Measurements from ENCODE around the gene RCOR1. TPM values are rescaled to one million over a fixed set of nuclear protein-coding genes. Genes with fewer than 3 reads are reported as not detected.
A peak's percentile ranks its signal among the peaks of the same experiment; 100 is the strongest.

Gene RCOR1
- total RNA-seq, 1 experiment from 2014 or later = 25.4 TPM

DNA sequence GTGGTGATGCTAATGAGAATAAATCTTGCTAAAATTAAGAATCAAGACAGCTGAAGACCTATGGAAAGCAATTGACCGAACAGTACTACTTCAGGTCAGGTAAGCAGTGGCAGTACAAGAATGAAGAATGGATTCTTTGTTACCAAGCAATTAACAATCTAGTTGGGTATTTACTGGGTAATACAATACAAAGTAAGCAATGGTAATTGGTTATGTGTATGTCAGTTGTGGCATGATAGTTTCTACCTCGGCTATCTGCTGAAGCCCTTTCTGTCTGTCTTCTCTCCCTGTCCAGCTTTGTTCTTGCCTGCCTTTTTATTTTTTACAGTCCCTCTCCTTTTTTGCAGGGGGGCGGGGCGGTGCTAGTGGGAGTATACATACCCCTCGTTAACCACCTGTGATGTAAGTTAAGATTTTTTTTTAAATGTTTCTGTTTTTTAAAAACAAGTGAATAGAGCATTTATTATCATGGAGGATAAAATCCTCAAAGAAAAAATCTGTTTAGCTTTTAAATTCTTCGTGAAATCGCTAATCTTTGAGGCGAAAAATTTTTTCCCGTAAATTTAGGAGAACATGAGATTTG lies 75.9 kb downstream of the RCOR1 start:
- H3K36me3 Mint-ChIP-seq = peaks cover 11% of the 10 kb centered on the region
- ChIA-PET CTCF (interaction anchor here (0.9 to 2.5 kb wide), 2 partner anchors 26 to 58 kb away, joined by 3 to 8 read pairs; no protein-coding TSS in a partner anchor), POLR2A (no interaction called here)
- ATAC-seq = no peak
- H3K27ac Mint-ChIP-seq = no peak overlapping the region
- H3K4me1 Mint-ChIP-seq = peaks cover 47% of the 10 kb centered on the region
- H3K27me3 Mint-ChIP-seq (ENCODE audit: low read depth) = no peaks in the 10 kb centered on the region
- peaks cover 17% of the 10 kb centered on the region for H3K9me3 Mint-ChIP-seq
- no peak for TF ChIP-seq TCF7 (CRISPR knock-in tag; IDR thresholded peaks at IDR 0.05; ENCODE audit: low read depth)
- H3K4me3 Mint-ChIP-seq = no peak overlapping the region
- DNase-seq (ENCODE audit: low spot score) = no peak

DNA sequence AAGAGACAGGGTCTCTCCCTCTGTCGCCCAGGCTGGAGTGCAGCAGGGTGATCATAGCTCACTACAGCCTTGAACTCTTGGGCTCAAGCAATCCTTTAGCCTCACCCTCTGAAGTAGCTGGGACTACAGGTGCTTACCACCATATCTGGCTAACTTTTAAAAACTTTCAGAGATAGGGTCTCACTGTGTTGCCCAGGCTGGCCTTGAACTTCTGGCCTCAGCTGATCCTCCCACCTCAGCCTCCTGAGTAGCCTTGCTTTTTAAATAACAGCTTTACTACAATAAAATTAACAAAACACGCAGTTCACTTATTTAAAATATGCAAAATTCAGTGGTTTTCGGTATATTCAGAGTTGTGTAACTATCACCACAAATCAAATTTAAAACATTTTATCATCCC lies 79.0 kb downstream of the RCOR1 start:
- TF ChIP-seq ZNF121 (CRISPR knock-in tag; IDR thresholded peaks at IDR 0.05) (peak; percentile 33; the same call in 1 of the 2 replicates), SMAD3 (CRISPR knock-in tag; IDR thresholded peaks at IDR 0.05; ENCODE audit: borderline replicate concordance) (no peak), ETV6 (CRISPR knock-in tag; IDR thresholded peaks at IDR 0.05) (no peak)
- Mint-ChIP-seq H3K27me3 (ENCODE audit: low read depth) (peaks cover 3% of the 10 kb centered on the region; the same call in 1 of the 2 replicates), H3K36me3 (peaks cover 23% of the 10 kb centered on the region), H3K27ac (no peak overlapping the region), H3K4me1 (peaks cover 25% of the 10 kb centered on the region), H3K4me3 (no peak overlapping the region), H3K9me3 (peaks cover 26% of the 10 kb centered on the region)
- DNase-seq (ENCODE audit: low spot score) (no peak), ATAC-seq (no peak)
- ChIA-PET CTCF (no interaction called here), POLR2A (no interaction called here)

DNA sequence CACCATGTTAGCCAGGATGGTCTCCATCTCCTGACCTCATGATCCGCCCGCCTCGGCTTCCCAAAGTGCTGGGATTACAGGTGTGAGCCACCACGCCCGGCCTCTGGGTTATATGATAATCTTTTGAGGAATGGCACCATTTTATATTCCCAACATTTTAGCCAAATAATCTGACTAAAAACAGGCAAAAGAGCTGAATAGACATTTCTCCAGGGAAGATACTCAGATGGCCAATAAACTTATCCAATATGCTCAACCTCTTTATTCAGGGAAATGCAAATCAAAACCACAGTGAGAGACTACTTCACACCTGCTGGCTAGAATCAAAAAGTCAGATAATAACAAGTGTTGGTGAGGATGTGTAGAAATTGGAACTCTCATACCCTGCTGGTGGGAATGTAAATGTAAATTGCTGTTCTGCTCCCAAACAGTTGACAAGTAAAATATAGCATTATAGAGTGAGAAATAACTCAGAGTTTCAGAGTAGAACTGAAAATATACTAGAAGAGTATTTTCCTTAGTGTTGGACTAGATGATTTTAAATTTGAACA lies 80.0 kb downstream of the RCOR1 start:
- ChIA-PET CTCF (interaction anchor here (0.6 kb wide), 1 partner anchor 131 kb away, joined by 4 read pairs; no protein-coding TSS in a partner anchor), POLR2A (no interaction called here)
- Mint-ChIP-seq H3K27ac (no peak overlapping the region), H3K4me3 (no peak overlapping the region), H3K36me3 (peaks cover 23% of the 10 kb centered on the region), H3K27me3 (ENCODE audit: low read depth) (peaks cover 3% of the 10 kb centered on the region; the same call in 1 of the 2 replicates), H3K4me1 (peaks cover 19% of the 10 kb centered on the region), H3K9me3 (peaks cover 26% of the 10 kb centered on the region)
- no peak for ATAC-seq
- DNase-seq (ENCODE audit: low spot score) = no peak
- TF ChIP-seq STAT6 (CRISPR knock-in tag; conservative IDR thresholded peaks at IDR 0.05; ENCODE audit: low read depth) = no peak
- TF ChIP-seq PRRX2 (CRISPR knock-in tag; IDR thresholded peaks at IDR 0.05) = no peak
- TF ChIP-seq, protein P1, sequence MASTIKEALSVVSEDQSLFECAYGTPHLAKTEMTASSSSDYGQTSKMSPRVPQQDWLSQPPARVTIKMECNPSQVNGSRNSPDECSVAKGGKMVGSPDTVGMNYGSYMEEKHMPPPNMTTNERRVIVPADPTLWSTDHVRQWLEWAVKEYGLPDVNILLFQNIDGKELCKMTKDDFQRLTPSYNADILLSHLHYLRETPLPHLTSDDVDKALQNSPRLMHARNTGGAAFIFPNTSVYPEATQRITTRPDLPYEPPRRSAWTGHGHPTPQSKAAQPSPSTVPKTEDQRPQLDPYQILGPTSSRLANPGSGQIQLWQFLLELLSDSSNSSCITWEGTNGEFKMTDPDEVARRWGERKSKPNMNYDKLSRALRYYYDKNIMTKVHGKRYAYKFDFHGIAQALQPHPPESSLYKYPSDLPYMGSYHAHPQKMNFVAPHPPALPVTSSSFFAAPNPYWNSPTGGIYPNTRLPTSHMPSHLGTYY (CRISPR knock-in tag; IDR thresholded peaks at IDR 0.05) = no peak
- TF ChIP-seq, protein P2, sequence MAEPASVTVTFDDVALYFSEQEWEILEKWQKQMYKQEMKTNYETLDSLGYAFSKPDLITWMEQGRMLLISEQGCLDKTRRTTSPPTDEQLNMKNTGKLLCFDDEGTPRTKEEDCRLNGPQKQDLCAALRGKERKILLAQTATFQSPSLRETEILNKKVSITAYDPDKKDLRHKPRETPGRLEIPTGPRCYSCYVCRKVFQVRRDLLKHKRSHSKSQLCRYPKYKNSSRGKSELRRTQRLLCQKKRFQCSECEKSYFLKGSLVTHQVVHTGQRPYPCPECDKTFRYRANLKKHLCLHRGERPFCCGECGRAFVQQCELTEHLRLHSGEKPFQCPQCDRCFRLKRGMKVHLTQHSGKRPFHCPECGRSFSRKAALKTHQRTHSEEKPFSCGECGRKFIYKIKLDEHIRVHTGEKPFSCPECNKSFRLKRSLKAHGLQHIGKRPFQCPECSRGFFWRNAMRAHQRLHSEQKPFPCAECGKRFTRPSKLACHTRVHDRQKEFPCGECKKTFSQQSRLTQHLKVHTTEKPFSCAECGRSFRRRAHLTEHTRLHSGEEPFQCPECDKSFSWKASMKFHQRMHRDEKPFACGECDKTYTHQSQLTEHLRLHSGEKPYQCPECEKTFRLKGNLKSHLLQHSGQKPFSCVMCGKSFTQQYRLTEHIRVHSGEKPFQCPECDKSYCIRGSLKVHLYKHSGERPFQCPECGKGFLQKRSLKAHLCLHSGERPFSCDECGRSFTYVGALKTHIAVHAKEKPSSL (CRISPR knock-in tag; conservative IDR thresholded peaks at IDR 0.05) = no peak
- TF ChIP-seq TP53 (CRISPR knock-in tag; IDR thresholded peaks at IDR 0.05) = no peak
- TF ChIP-seq TCF7 (CRISPR knock-in tag; IDR thresholded peaks at IDR 0.05; ENCODE audit: low read depth) = no peak
- TF ChIP-seq RELA (CRISPR knock-in tag; IDR thresholded peaks at IDR 0.05; ENCODE audit: borderline replicate concordance) = no peak
- TF ChIP-seq, protein P3, sequence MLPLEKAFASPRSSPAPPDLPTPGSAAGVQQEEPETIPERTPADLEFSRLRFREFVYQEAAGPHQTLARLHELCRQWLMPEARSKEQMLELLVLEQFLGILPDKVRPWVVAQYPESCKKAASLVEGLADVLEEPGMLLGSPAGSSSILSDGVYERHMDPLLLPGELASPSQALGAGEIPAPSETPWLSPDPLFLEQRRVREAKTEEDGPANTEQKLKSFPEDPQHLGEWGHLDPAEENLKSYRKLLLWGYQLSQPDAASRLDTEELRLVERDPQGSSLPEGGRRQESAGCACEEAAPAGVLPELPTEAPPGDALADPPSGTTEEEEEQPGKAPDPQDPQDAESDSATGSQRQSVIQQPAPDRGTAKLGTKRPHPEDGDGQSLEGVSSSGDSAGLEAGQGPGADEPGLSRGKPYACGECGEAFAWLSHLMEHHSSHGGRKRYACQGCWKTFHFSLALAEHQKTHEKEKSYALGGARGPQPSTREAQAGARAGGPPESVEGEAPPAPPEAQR (CRISPR knock-in tag; IDR thresholded peaks at IDR 0.05) = no peak
- TF ChIP-seq CREM (CRISPR knock-in tag; IDR thresholded peaks at IDR 0.05) = no peak
- TF ChIP-seq ATF3 (CRISPR knock-in tag; conservative IDR thresholded peaks at IDR 0.05) = no peak
- TF ChIP-seq, protein P4, sequence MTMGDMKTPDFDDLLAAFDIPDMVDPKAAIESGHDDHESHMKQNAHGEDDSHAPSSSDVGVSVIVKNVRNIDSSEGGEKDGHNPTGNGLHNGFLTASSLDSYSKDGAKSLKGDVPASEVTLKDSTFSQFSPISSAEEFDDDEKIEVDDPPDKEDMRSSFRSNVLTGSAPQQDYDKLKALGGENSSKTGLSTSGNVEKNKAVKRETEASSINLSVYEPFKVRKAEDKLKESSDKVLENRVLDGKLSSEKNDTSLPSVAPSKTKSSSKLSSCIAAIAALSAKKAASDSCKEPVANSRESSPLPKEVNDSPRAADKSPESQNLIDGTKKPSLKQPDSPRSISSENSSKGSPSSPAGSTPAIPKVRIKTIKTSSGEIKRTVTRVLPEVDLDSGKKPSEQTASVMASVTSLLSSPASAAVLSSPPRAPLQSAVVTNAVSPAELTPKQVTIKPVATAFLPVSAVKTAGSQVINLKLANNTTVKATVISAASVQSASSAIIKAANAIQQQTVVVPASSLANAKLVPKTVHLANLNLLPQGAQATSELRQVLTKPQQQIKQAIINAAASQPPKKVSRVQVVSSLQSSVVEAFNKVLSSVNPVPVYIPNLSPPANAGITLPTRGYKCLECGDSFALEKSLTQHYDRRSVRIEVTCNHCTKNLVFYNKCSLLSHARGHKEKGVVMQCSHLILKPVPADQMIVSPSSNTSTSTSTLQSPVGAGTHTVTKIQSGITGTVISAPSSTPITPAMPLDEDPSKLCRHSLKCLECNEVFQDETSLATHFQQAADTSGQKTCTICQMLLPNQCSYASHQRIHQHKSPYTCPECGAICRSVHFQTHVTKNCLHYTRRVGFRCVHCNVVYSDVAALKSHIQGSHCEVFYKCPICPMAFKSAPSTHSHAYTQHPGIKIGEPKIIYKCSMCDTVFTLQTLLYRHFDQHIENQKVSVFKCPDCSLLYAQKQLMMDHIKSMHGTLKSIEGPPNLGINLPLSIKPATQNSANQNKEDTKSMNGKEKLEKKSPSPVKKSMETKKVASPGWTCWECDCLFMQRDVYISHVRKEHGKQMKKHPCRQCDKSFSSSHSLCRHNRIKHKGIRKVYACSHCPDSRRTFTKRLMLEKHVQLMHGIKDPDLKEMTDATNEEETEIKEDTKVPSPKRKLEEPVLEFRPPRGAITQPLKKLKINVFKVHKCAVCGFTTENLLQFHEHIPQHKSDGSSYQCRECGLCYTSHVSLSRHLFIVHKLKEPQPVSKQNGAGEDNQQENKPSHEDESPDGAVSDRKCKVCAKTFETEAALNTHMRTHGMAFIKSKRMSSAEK (CRISPR knock-in tag; IDR thresholded peaks at IDR 0.05; ENCODE audit: borderline replicate concordance) = no peak
- TF ChIP-seq ZNF121 (CRISPR knock-in tag; IDR thresholded peaks at IDR 0.05) = no peak
- TF ChIP-seq, protein P5, sequence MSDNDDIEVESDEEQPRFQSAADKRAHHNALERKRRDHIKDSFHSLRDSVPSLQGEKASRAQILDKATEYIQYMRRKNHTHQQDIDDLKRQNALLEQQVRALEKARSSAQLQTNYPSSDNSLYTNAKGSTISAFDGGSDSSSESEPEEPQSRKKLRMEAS (CRISPR knock-in tag; IDR thresholded peaks at IDR 0.05) = no peak
